HepG2 (cell line): Measurements from ENCODE around the gene MTG1. TPM values are rescaled to one million over a fixed set of nuclear protein-coding genes. Genes with fewer than 3 reads are reported as not detected.

Experiments
- ATF5 ChIP-seq: sonication (generic); formaldehyde crosslinking; IDR thresholded peaks from 2 replicates; pipeline ENCODE4 v1.4.0; 2020; ENCODE audit warnings: mild to moderate bottlenecking, low read depth, missing genetic modification reagents
- BCL6 ChIP-seq: IDR thresholded peaks from 2 replicates; pipeline ENCODE4 v1.6.1; 2016; ENCODE audit warnings: missing genetic modification reagents, missing compliant biosample characterization
- HDAC1 ChIP-seq: sonication (generic); formaldehyde crosslinking; IDR thresholded peaks from 2 replicates; pipeline ENCODE4 v1.5.1; 2020; ENCODE audit warnings: mild to moderate bottlenecking, missing genetic modification reagents
- NFKB2 ChIP-seq: sonication (generic); formaldehyde crosslinking; IDR thresholded peaks from 2 replicates; pipeline ENCODE4 v1.4.0; 2020; ENCODE audit warnings: missing genetic modification reagents, borderline replicate concordance
- RAD51 ChIP-seq: fragments of 450-650 bp; IDR thresholded peaks from 2 replicates; pipeline ENCODE4 v1.6.1; 2016; ENCODE audit warnings: borderline replicate concordance
- REPIN1 ChIP-seq: sonication (generic); formaldehyde crosslinking; IDR thresholded peaks from 2 replicates; pipeline ENCODE4 v1.8.0; 2022; ENCODE audit warnings: missing genetic modification reagents, low read depth, mild to moderate bottlenecking, borderline replicate concordance
- RFX1 ChIP-seq: fragments of 450-650 bp; IDR thresholded peaks from 2 replicates; pipeline ENCODE4 v1.6.1; 2017
- SCMH1 ChIP-seq: sonication (generic); formaldehyde crosslinking; IDR thresholded peaks from 2 replicates; pipeline ENCODE4 v1.9.0; 2021; ENCODE audit warnings: missing genetic modification reagents, mild to moderate bottlenecking, borderline replicate concordance
- SMC3 ChIP-seq: IDR thresholded peaks from 2 replicates; pipeline ENCODE4 v1.6.1; 2011; ENCODE audit warnings: low read length, improper control_type of control experiment
- ZC3H4 ChIP-seq: sonication (generic); formaldehyde crosslinking; IDR thresholded peaks from 2 replicates; pipeline ENCODE4 v1.4.0; 2020; ENCODE audit warnings: missing genetic modification reagents, borderline replicate concordance
- ZMYM2 ChIP-seq: sonication (generic); formaldehyde crosslinking; IDR thresholded peaks from 2 replicates; pipeline ENCODE4 v1.8.0; 2022; ENCODE audit warnings: mild to moderate bottlenecking, missing genetic modification reagents
- ZNF296 ChIP-seq: sonication (generic); formaldehyde crosslinking; conservative IDR thresholded peaks from 2 replicates; pipeline ENCODE4 v1.5.0; 2020; ENCODE audit warnings: mild to moderate bottlenecking, missing genetic modification reagents
- ZNF331 ChIP-seq: sonication (generic); formaldehyde crosslinking; IDR thresholded peaks from 2 replicates; pipeline ENCODE4 v1.4.0; 2020; ENCODE audit warnings: missing genetic modification reagents
- ZNF720 ChIP-seq: sonication (generic); formaldehyde crosslinking; IDR thresholded peaks from 2 replicates; pipeline ENCODE4 v1.4.0; 2020; ENCODE audit warnings: missing genetic modification reagents
- ZNF724P ChIP-seq: sonication (generic); formaldehyde crosslinking; IDR thresholded peaks from 2 replicates; pipeline ENCODE4 v1.8.0; 2022; ENCODE audit warnings: missing genetic modification reagents, borderline replicate concordance
- ZNF790 ChIP-seq: sonication (generic); formaldehyde crosslinking; IDR thresholded peaks from 2 replicates; pipeline ENCODE4 v1.8.0; 2022; ENCODE audit warnings: missing genetic modification reagents, mild to moderate bottlenecking, borderline replicate concordance
- ZSCAN22 ChIP-seq: sonication (generic); formaldehyde crosslinking; IDR thresholded peaks from 2 replicates; pipeline ENCODE4 v1.4.0; 2020; ENCODE audit warnings: mild to moderate bottlenecking, missing genetic modification reagents
- polyA plus RNA-seq, 8 experiments: library from polyadenylated mRNA; depleted of rRNA in 3 of 8; stranded (reverse) in 7 of 8; unstranded in 1 of 8; fragments of >200 nt; fragmentation: Illumina TruSeq in 4 of 8; extraction: Trizol in 4 of 8; gene quantifications; 2 replicates each; pipeline versions ENCODE4 v1.2.1 to v1.2.3, GENCODE V29; 2011 to 2016; ENCODE audit warnings: low read depth in 4 of 8, missing spikeins in 1 of 8, mixed read lengths in 1 of 8; ENCODE audit not compliant: insufficient read depth in 1 of 8
- total RNA-seq, 5 experiments: library from RNA; depleted of rRNA; stranded (reverse); fragments of >200 nt; fragmentation: Illumina TruSeq; extraction: Trizol; gene quantifications; 2 replicates each; pipeline ENCODE4 v1.2.3, GENCODE V29; 2016; ENCODE audit warnings: low read depth in 1 of 5
- TF ChIP-seq, protein P1 (sequence below): sonication (generic); formaldehyde crosslinking; IDR thresholded peaks from 2 replicates; pipeline ENCODE4 v1.4.0; 2020; ENCODE audit warnings: missing genetic modification reagents, borderline replicate concordance
- TF ChIP-seq, protein P2 (sequence below): sonication (generic); formaldehyde crosslinking; IDR thresholded peaks from 2 replicates; pipeline ENCODE4 v1.9.0; 2021; ENCODE audit warnings: missing genetic modification reagents, borderline replicate concordance
- TF ChIP-seq, protein P3 (sequence below): fragments of 450-650 bp; IDR thresholded peaks from 2 replicates; pipeline ENCODE4 v1.6.1; 2017

MTG1 gene
- total and polyA plus RNA-seq, 2 of the 13 experiments (the other 11 are each of a cell fraction or from before 2014, with no cell fraction given), result 42.0 to 103 TPM

DNA sequence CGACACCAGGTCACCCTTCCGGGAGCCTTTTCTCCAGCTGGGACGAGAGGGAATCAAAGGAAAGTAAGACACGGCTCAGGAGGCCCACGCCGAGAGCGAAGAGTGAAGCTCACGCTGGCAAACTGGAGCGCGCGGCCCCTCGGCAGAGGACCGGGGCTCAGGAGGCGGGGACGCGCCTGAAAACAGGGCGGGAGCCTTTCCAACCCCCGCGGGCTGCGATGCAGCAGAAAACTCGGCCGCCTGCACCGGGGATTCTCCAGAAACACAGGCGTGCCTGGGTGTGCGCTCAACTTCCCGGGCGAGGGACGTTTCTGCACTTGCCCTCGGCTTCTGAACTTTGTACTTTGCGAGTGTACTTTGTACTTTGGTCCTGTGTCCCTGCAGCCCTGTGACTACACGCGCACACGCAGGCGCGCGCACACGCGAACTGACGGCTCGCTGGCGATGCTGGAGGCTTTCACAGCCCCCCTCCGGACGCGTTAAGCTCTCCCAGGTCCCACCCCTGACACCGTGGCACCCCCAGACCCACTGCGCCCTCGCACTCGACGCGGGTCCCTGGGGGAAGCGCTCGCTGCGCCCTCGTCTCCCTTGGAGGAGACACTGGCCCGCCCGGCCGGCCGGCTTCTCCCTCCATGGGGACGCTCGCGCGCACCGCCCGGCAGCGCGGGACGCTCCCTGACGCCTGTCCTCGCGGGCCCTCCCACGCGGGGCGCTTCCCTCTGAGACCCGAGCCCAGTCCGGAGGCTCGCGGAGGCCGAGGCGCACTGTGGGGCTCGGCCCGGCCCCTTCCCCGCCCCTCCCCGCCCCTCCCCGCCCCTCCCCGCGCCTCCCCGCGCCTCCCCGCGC is 15.5 kb upstream of the MTG1 start (continued):
- no peak for TF ChIP-seq ZNF720 (CRISPR knock-in tag)
- no peak for TF ChIP-seq RAD51
- TF ChIP-seq, protein P1, sequence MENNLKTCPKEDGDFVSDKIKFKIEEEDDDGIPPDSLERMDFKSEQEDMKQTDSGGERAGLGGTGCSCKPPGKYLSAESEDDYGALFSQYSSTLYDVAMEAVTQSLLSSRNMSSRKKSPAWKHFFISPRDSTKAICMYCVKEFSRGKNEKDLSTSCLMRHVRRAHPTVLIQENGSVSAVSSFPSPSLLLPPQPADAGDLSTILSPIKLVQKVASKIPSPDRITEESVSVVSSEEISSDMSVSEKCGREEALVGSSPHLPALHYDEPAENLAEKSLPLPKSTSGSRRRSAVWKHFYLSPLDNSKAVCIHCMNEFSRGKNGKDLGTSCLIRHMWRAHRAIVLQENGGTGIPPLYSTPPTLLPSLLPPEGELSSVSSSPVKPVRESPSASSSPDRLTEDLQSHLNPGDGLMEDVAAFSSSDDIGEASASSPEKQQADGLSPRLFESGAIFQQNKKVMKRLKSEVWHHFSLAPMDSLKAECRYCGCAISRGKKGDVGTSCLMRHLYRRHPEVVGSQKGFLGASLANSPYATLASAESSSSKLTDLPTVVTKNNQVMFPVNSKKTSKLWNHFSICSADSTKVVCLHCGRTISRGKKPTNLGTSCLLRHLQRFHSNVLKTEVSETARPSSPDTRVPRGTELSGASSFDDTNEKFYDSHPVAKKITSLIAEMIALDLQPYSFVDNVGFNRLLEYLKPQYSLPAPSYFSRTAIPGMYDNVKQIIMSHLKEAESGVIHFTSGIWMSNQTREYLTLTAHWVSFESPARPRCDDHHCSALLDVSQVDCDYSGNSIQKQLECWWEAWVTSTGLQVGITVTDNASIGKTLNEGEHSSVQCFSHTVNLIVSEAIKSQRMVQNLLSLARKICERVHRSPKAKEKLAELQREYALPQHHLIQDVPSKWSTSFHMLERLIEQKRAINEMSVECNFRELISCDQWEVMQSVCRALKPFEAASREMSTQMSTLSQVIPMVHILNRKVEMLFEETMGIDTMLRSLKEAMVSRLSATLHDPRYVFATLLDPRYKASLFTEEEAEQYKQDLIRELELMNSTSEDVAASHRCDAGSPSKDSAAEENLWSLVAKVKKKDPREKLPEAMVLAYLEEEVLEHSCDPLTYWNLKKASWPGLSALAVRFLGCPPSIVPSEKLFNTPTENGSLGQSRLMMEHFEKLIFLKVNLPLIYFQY (CRISPR knock-in tag), result peak; percentile 65; the same call in 1 of the 2 replicates
- peak; percentile 32; the same call in 1 of the 2 replicates for TF ChIP-seq BCL6 (CRISPR knock-in tag)
- TF ChIP-seq ZNF331 (CRISPR knock-in tag), result no peak
- TF ChIP-seq SCMH1 (CRISPR knock-in tag), result no peak
- no peak for TF ChIP-seq ATF5
- peak; percentile 90 for TF ChIP-seq HDAC1 (CRISPR knock-in tag)
- TF ChIP-seq ZSCAN22, result no peak
- TF ChIP-seq REPIN1, result peak; percentile 63
- TF ChIP-seq, protein P2, sequence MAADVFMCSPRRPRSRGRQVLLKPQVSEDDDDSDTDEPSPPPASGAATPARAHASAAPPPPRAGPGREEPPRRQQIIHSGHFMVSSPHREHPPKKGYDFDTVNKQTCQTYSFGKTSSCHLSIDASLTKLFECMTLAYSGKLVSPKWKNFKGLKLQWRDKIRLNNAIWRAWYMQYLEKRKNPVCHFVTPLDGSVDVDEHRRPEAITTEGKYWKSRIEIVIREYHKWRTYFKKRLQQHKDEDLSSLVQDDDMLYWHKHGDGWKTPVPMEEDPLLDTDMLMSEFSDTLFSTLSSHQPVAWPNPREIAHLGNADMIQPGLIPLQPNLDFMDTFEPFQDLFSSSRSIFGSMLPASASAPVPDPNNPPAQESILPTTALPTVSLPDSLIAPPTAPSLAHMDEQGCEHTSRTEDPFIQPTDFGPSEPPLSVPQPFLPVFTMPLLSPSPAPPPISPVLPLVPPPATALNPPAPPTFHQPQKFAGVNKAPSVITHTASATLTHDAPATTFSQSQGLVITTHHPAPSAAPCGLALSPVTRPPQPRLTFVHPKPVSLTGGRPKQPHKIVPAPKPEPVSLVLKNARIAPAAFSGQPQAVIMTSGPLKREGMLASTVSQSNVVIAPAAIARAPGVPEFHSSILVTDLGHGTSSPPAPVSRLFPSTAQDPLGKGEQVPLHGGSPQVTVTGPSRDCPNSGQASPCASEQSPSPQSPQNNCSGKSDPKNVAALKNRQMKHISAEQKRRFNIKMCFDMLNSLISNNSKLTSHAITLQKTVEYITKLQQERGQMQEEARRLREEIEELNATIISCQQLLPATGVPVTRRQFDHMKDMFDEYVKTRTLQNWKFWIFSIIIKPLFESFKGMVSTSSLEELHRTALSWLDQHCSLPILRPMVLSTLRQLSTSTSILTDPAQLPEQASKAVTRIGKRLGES (CRISPR knock-in tag), result no peak
- TF ChIP-seq ZNF296 (CRISPR knock-in tag), result no peak
- no peak for TF ChIP-seq ZC3H4 (CRISPR knock-in tag)
- no peak for TF ChIP-seq SMC3
- peak; percentile 47; the same call in 1 of the 2 replicates for TF ChIP-seq ZNF790 (CRISPR knock-in tag)
- peak; percentile 90; the same call in 1 of the 2 replicates for TF ChIP-seq ZNF724P (CRISPR knock-in tag)
- TF ChIP-seq, protein P3, sequence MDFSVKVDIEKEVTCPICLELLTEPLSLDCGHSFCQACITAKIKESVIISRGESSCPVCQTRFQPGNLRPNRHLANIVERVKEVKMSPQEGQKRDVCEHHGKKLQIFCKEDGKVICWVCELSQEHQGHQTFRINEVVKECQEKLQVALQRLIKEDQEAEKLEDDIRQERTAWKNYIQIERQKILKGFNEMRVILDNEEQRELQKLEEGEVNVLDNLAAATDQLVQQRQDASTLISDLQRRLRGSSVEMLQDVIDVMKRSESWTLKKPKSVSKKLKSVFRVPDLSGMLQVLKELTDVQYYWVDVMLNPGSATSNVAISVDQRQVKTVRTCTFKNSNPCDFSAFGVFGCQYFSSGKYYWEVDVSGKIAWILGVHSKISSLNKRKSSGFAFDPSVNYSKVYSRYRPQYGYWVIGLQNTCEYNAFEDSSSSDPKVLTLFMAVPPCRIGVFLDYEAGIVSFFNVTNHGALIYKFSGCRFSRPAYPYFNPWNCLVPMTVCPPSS, result no peak
- TF ChIP-seq RFX1, result no peak
- TF ChIP-seq ZMYM2 (CRISPR knock-in tag), result peak; percentile 98
- no peak for TF ChIP-seq NFKB2 (CRISPR knock-in tag)
